Uterus (tissue), 2 donors: ENCODE data around the gene BBS9.

Experiments used
- CTCF ChIP-seq, 4 experiments: fragments of 200-600 bp in 2 of 4; fragments of 450-650 bp in 2 of 4; sonication (generic) in 2 of 4; IDR thresholded peaks; one replicate each; pipeline ENCODE4 v1.5.1; 2016 to 2019; ENCODE audit warnings: antibody characterized with exemption in 4 of 4, mild to moderate bottlenecking in 2 of 4, moderate library complexity in 1 of 4
- POLR2A ChIP-seq, 2 donors: fragments of 450-650 bp; IDR thresholded peaks; one replicate each; pipeline ENCODE4 v1.6.1; 2016; ENCODE audit warnings: antibody characterized with exemption in 2 of 2, mild to moderate bottlenecking in 1 of 2, moderate library complexity in 1 of 2

- no peak for TF ChIP-seq CTCF (IDR thresholded peaks at IDR 0.05)
- TF ChIP-seq POLR2A (IDR thresholded peaks at IDR 0.05) = no peak
These were observed 410.5 kb downstream of the BBS9 start for GRCh38 chr7:33539659-33540400.
